ENCODE data around the gene ABCC9.
"Not testable (repeated sequence)": the region's sequence is repeated elsewhere in the genome, so short reads cannot be mapped to it uniquely, and the experiment has no call there.

Gene ABCC9

DNA sequence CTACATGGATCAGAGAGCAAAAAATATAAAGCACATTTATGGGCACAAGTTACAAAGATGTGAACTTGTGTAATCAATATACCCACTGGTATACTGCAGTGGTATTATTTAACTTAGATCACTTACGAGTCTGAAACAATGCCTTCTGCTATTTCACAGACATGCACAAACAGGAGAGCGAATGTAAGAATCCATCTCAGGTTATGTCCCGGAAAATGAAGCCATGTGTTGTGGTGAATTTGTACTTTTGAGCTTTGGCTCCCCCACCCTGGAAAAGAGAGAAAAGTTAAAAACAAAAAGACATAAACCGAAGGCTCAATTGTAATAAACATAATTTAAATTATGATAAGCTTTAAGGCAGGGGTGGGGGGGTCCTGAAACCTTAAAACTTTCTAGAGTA lies 7.6 kb downstream of the ABCC9 start:
- no peak for DNase-seq (ENCODE audit: low read depth, low spot score)

DNA sequence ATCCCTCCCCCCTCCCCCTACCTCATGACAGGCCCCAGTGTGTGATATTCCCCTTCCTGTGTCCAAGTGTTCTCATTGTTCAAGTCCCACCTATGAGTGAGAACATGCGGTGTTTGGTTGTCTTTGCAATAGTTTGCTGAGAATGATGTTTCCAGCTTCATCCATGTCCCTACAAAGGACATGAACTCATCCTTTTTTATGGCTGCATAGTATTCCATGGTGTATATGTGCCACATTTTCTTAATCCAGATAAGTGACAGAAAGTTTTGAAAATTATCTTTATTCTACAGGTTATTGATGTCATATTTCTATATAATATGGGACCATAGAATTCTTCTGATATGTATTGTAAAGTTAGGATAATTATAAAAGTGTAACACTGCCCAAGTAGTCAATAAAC lies 11.3 kb downstream of the ABCC9 start:
- not testable (repeated sequence) for DNase-seq (ENCODE audit: low read depth, low spot score)

GRCh38 chr12:21925296-21925913 lies 15.8 kb downstream of the ABCC9 start:
- no peak for DNase-seq (ENCODE audit: low read depth, low spot score)

DNA sequence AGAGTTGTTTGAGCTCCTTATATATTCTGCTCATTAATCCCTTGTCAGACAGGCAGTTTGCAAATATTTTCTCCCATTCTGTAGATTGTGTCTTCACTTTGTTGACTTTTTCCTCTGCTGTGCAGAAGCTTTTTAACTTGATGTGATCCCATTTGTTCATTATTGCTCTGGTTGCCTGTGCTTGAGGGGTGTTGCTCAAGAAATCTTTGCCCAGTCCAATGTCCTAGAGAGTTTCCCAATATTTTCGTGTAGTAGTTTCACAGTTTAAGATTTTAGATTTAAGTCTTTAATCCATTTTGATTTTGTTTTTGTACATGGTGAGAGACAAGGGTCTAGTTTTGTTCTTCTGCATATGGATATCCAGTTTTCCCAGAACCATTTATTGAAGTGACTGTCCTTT lies 19.8 kb downstream of the ABCC9 start:
- no peak for DNase-seq (ENCODE audit: low read depth, low spot score)

- DNase-seq (ENCODE audit: low read depth, low spot score), result no peak
Measured at GRCh38 chr12:21918456-21918855, 22.8 kb downstream of the ABCC9 start.

DNA sequence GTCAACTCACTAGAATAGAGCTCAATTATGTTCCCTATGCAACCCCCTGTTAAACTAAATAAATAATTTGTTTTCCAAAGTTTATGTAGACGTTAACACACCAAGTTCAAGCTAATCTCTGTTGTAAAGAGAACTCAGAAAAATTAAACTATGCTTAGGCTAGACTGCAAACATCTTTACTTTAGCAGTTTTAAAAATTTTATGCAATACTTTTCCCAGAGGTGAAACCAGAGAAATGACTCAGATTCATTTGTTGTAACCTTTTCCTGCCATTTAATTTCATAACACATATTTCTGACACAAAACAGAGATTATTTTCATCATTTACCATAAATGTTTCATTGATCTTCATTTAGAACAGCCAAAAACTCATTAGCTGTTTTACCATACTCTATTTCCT lies 27.4 kb downstream of the ABCC9 start:
- no peak for DNase-seq (ENCODE audit: low read depth, low spot score)

GRCh38 chr12:21912318-21912717 lies 28.9 kb downstream of the ABCC9 start:
- DNase-seq (ENCODE audit: low read depth, low spot score), result no peak

DNA sequence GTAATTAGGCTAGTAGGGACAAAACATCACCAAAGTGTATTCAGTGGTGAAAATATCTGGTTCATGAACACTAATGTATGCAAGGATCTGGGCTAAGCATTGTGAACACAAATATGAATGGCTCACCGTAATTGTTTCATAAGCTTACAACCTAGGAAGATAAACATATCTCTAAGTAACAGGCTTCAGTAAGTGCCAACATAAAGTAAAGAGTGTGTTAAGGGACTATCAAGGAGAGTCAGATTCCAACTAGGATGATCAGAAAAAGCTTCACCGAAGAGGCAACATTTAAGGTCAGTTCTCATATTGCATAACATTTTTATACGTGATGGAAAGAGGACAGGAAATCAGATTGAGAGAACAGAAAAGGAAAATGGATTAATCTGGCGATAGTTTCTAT lies 29.4 kb downstream of the ABCC9 start:
- no peak for DNase-seq (ENCODE audit: low read depth, low spot score)

DNA sequence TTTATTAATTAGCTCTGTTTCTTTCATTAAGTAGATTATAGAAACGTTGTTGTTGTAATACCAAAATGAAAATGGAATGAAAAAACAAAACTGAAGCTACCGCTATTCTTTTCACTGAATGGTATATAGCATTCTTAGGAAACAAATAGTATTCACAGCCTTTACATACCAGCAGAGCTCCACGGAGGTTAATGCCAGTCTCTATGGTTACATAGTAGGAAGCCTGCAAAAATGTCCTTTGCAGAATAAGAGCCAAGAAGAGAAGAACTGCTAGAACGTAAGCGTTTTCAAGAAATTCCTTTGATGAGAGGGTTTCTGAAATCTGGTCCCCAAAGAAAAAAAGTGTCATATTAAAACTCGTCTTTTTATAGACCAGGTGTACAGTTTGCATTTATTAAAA lies 30.6 kb downstream of the ABCC9 start:
- no peak for DNase-seq (ENCODE audit: low read depth, low spot score)

GRCh38 chr12:21907948-21908837 lies 33.0 kb downstream of the ABCC9 start:
- DNase-seq (ENCODE audit: low read depth, low spot score), result no peak

DNA sequence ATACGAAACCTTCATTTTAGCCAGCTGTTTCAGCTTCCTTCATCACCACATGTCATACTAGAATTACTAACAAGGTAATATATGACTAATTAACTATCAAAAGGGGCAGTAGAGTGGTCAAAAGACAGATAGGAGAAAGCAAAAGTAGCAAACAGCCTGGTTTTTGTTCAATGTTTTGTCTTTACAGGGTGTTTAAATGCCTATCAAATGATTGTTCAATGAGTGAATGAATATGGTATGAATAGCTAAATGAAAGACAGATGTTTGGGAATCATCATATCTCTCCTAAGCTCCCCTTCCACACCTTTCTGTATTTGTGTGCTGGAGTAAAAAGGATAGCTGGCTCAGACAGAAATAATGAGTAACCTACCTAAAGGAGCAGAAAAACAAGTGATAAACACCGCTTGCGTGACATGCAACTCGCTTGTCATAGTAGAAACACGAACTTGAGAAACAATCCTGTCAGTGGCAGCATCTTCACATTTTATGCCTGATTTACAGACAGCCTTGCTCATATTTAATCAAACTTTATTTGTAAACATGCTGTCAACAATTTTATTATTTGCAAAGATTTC lies 34.2 kb downstream of the ABCC9 start:
- no peak for DNase-seq (ENCODE audit: low read depth, low spot score)

DNA sequence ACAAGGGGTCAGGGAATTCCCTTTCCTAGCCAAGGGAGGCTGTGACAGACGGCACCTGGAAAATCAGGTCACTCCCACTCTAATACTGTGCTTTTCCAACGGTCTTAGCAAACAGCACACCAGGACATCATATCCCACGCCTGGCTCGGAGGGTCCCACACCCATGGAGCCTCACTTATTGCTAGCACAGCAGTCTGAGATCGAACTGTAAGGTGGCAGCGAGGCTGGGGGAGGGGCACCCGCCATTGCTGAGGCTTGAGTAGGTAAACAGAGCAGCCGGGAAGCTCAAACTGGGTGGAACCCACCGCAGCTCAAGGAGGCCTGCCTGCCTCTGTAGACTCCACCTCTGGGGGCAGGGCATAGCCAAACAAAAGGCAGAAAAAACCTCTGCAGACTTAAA lies 41.7 kb downstream of the ABCC9 start:
- DNase-seq (ENCODE audit: low read depth, low spot score), result not testable (repeated sequence)

DNA sequence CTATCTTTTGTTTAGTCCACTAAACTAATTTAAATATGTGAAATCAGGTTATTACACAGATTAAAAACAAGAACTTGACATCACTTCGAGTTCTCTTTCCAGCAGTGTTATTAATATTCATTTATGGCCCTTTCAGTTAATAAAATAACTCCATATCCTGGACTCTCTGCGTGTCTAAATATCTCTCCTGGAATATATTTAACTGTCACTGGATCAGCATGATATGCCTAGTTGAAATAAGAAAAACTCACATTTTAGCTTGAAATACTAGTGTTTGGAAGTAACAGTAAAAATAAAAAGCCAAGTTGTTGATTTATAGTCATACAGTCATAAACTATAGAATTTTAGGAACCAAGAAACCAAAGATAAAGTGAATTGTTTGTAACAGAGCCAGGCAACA lies 45.6 kb downstream of the ABCC9 start:
- DNase-seq (ENCODE audit: low read depth, low spot score), result no peak

- no peak for DNase-seq (ENCODE audit: low read depth, low spot score)
Measured at GRCh38 chr12:21894792-21895595, 46.2 kb downstream of the ABCC9 start.

GRCh38 chr12:21893924-21894323 lies 47.3 kb downstream of the ABCC9 start:
- DNase-seq (ENCODE audit: low read depth, low spot score), result no peak

DNA sequence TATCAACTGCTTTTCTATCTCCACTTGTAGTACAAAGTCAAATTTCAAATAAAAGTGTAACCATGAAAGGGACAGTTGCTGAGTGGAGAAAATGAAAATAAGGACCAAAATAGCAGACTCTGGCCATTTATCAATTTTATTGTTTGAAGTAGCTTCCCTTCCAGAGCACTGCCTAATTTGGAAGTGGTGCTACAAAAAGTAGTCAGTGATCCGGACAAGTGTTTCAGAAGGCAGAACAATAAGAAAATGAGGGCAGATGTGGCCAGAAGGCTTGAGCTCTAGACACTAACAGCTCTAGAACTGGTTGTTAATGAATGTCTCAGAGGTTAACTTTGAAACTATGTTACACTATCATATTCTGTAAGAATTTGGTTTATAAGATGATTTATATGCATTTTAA lies 48.9 kb downstream of the ABCC9 start:
- DNase-seq (ENCODE audit: low read depth, low spot score), result no peak

DNA sequence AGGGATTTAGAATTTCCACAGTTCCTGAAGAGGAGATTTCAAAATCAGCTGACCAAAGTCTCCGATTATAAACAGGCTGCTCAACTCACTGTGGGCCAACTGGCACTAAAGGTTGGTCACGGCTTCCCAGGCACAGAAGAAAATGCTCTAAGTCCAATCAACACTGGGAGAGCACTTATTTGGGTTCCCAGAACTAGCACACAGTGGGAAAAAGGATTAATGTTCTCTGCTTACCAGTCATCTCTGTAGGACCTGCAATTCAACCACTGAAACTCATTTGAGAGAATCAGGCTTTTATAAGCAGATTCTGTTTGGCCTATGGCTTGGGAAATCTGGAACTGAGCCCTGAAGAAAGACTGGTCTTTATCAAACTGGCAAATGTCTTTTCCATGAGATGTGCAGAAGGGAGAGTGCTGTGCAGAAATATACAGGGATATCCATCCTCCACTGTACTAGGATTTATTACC lies 49.4 kb downstream of the ABCC9 start:
- no peak for DNase-seq (ENCODE audit: low read depth, low spot score)

DNA sequence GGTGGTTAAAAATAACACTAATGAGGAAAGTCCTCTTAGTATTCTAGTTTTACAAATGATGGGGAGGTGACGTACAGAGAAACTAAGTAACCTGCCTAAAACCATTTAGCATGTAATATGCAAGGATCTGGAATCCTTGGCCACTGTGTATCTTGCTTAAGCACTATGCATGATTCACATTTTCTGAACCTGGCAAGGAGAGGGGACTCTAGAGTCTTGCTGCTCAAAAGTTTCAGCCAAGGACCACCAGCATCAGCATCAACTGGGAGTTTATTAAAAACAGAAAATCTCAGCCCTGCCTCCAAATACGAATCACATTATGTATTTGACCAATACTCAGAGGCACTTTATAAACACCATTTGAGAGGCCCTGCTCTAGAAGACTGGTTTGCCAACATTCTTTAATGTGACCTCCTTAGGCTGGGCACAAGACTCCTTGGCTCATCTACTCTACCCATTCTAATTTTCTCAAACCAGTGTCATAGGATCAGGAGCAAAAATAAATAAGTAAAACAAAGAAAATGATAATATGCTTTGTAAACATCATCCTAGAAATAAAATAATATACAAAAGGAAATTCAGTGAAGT lies 52.9 kb downstream of the ABCC9 start:
- DNase-seq (ENCODE audit: low read depth, low spot score), result no peak

GRCh38 chr12:21884936-21885335 lies 56.3 kb downstream of the ABCC9 start:
- DNase-seq (ENCODE audit: low read depth, low spot score), result no peak

GRCh38 chr12:21882635-21883034 lies 58.6 kb downstream of the ABCC9 start:
- DNase-seq (ENCODE audit: low read depth, low spot score), result no peak

DNA sequence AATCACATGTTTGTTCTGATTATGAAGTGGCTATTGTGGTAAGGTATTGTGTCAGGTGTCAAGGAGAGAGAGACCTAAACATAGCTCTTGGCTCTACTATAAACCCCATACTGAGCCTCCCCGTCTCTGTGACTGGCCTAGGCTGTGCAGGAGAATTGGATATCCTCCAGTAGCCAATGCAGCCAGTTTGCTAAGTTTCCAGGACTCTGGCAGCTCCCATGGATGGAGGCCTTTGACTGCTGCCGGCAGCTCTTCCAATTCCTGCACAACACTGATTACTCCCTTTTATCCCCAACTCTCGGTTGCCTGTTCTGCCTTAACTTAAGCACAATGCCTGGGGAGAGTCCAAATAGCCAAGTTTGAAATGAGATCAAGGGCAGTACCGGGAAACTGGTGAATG lies 59.3 kb downstream of the ABCC9 start:
- DNase-seq (ENCODE audit: low read depth, low spot score), result no peak

DNA sequence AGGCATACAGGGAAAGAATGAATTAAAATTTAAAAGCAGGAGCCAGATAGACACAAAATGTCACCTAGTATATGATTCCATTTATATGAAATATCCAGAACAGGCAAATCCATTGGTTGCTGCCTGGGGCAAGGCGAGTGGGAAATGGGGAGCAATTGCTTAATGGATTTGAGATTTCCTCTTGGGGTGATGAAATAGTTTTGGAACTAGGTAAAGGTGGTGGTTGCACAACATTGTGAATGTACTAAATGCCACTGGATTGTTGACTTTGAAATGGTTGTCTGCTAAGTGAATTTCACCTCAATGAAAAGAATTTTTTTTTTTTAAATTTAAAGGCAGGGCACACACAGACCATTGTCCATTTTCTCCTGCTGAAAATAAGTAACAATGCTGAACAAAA lies 61.9 kb downstream of the ABCC9 start:
- no peak for DNase-seq (ENCODE audit: low read depth, low spot score)
